NCI-H1417 (cell line): ENCODE measurements around the gene SLC6A13.
"Not testable (repeated sequence)": the region's sequence is repeated elsewhere in the genome, so short reads cannot be mapped to it uniquely, and the experiment has no call there.

Source experiments
- DNase-seq, 3 experiments: peaks; one replicate each; lab custom pipeline; 2025; lab: John Stamatoyannopoulos, UW

SLC6A13 gene

DNA sequence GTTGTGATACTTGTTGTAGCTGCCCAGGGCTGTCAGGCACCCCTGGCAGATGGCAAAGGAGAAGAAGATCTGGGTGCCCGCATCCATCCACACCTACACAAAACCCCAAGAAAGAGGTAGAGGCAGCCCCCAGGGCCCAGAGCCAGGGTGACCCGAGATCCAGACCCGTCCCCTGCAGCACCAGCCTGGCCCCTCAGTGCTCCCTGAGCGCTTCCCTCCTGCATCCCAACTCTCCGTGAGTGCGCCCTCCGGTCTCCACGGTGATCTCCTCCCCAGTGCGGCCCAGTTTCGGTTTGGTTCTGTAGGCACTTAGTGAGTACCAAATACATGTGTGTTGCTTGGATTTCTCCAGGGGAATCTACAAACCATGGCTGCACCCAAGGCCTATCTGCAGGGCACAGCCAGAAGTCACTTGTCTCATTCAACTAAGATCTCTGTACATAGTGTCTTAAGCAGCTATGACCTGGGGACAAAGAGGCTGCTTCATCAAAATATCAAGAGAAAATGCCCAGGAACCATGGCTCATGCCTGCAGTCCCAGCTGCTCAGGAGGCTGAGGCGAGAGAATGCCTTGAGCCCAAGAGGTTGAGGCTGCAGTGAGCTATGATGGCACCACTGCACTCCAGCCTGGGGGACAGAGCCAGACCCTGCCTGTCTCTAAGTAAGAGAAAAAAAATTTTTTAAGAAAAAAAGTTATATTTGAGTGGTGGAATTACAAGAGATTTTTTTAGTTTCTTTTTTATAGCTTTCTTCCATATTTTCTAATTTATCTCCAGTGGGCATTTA, 64.5 kb downstream of the SLC6A13 start:
- DNase-seq = no peak

GRCh38 chr12:197347-197746, 65.3 kb downstream of the SLC6A13 start:
- no peak for DNase-seq

GRCh38 chr12:196436-196835, 66.2 kb downstream of the SLC6A13 start:
- no peak for DNase-seq

GRCh38 chr12:195951-196350, 66.7 kb downstream of the SLC6A13 start:
- DNase-seq = no peak

DNA sequence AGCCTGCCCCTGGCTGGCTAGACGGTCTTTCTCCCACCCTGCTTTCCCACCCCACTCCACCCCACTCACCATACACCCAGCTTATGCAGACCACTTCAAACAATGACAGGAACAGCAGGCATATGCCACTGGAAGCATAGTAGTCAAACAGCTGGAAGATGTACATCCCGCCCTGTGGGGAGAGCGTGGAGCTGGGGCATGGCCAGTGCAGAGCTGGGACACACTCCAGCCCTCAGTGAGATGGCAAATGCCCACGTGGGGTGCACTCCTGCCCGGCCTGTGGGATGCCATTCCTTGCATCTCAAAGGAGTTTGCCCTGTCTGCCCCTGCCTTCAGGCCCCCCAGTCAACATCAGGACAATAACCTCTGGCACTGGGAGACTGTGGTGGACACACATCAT, 67.5 kb downstream of the SLC6A13 start:
- DNase-seq = no peak

GRCh38 chr12:194276-194675, 68.4 kb downstream of the SLC6A13 start:
- DNase-seq = no peak

DNA sequence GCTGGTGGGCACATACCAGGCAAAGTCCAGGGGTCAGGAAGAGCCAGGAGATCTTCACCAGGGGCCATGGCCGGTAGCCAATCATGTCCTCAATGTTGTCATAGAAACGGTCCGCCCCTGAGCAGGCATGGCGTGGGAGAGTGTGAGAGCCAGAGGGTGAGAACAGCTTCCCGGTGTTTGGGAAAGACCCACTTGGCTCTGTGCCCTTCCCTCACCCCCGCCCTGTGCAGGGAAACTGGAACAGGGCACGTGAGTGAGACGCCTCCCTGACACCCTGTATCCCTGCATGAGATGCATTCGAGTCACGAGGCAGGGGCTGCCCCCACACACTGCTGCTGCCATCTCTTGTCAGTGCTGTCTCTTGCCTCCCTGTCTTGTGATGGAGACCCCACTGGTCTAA, 69.4 kb downstream of the SLC6A13 start:
- peak in 1 of 3 experiments; percentile 51 for DNase-seq

DNA sequence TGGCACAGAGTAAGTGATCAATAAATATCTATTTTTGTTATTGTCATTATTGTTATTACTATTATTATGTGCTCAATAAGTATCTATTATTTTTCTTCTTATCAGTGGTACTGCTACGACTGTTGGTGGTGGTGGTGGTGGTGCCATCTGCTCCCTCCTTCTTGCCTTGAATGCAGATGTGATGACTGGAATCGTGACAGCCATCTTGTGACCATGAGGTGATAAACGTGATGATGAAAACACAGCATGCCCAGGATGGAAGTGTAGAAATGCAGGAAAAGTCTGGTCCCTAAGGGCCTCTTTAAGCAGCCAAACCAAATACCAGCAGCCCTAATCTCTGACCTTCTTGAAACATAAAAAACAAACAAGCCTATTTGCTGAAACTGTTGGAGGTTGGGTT, 71.1 kb downstream of the SLC6A13 start:
- DNase-seq = no peak

- DNase-seq = no peak
These were observed 71.8 kb downstream of the SLC6A13 start for GRCh38 chr12:190881-191280.

DNA sequence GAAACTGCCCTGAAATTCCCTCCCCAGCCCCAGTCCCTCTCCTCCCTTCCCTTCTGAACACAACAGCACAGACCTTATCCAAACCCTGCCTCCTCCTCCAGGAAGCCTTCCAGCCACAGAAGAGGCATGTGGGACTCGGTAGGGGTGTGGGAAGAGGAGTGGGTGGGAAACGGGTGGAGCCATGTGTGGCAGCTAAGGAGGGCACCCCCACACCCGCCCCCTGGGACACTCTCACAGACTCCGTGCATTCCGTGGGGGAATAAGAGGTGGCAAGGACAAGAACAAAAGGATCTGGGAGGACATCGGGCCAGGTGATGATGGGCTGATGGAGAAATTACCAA, 73.0 kb downstream of the SLC6A13 start:
- DNase-seq = no peak

- peak in 2 of 3 experiments; percentile 9 to 55 for DNase-seq
These were observed 73.6 kb downstream of the SLC6A13 start for GRCh38 chr12:188910-189621.

DNA sequence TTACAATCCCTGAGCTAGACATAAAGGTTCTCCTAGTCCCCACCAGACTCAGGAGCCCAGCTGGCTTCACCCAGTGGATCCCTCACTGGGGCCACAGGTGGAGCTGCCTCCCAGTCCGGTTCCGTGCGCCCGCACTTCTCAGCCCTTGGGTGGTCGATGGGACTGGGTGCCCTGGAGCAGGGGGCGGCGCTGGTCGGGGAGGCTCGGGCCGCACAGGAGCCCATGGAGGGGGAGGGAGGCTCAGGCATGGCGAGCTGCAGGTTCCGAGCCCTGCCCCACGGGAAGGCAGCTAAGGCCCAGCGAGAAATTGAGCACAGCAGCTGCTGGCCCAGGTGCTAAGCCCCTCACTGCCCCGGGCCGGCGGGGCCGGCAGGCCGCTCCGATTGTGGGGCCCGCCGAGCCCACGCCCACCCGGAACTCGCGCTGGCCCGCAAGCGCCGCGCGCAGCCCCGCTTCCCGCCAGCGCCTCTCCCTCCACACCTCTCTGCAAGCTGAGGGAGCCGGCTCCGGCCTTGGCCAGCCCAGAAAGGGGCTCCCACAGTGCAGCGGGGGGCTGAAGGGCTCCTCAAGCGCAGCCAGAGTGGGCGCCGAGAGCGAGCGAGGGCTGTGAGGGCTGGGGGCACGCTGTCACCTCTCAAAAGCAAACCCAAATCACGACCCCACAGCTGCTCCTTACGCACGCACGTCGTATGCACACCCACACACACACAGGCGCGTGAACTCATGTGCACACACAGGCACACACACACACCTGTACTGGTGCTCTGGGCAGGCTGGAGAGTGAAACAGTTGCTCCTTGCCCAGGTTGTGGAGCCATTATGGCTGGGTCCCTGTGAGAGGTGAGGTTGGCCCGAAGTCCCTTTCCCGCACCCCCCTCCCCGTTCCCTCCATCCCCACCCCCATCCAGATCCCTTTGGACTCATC, 74.4 kb downstream of the SLC6A13 start:
- DNase-seq = not testable (repeated sequence)

DNA sequence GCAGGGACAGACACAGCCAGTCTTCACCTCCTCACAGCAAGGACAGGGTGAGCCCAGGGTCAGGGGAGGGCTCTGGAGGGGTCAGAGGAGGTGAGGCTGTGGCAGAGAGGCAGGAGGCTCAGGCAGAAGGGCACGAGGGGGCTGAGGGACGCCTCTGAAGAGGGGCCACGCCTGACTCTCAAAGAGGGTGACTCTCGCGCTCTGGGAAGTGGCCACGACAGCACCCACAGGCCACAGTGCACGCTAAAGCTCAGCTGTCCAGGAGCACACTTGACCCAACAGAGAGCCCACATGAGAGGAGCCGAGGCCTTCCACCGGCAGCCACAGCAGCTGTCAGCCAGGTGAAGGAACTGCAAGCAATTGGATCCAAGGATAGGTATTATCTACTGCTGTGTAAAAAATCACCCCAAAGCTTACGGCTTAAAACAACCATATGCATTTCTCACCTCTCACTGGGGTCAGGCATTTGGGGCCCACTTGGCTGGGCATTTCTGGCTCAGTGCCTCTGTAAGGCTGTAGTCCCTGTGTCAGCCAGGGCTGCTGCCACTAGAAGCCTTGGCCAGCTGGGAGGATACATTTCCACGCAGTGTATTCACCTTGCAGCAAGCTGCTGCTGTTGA, 76.5 kb downstream of the SLC6A13 start:
- no peak for DNase-seq

GRCh38 chr12:185576-185955, 77.1 kb downstream of the SLC6A13 start:
- no peak for DNase-seq

GRCh38 chr12:184811-185575, 77.6 kb downstream of the SLC6A13 start:
- no peak for DNase-seq

DNA sequence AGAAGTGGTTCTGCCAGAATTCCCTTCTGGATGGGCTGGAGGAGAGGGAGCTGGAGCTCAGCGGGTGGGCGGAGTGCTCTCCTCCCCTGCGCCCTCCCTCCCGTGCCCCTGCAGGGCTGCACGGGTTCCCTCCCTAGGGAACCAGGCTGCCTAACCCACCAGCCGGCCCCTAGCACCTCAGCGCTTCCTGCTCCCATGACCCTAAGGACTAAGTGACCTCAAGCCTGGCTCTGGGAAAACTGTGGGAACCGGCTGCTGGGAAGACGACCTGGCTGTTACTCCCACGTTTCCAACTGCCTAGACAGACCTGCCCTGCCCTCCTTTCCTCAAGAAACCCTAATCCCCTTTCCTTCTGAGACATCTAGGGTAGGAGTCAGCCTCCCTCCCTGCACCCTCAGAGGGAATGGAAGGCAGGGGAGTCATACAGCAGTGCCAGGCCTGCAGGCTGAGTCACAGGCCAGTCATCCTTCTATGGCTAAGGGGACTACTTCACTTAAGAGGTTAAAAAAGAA, 80.2 kb downstream of the SLC6A13 start:
- no peak for DNase-seq

DNA sequence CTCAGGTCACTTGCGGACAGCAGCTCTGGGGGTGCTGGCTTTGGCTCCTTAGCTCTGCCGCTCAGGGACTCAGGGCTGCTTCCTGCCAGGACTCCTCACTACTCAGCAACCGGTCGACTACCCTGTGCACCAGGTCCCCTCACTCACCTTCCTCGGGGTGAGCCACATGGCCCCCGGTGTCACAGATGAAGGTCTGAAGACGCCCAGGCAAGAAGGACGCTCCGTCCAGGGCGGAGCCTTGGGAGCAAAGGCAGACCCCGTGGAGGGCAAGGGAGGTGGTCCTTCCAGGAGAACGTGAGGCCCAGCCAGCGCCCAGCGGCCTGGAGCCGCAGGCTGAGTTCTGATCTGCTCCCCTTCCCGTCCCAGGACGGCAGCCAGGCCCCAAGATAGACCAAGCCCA, 80.7 kb downstream of the SLC6A13 start:
- DNase-seq = no peak

- DNase-seq = no peak
These were observed 82.2 kb downstream of the SLC6A13 start for GRCh38 chr12:180445-180844.

GRCh38 chr12:179885-180284, 82.8 kb downstream of the SLC6A13 start:
- no peak for DNase-seq

DNA sequence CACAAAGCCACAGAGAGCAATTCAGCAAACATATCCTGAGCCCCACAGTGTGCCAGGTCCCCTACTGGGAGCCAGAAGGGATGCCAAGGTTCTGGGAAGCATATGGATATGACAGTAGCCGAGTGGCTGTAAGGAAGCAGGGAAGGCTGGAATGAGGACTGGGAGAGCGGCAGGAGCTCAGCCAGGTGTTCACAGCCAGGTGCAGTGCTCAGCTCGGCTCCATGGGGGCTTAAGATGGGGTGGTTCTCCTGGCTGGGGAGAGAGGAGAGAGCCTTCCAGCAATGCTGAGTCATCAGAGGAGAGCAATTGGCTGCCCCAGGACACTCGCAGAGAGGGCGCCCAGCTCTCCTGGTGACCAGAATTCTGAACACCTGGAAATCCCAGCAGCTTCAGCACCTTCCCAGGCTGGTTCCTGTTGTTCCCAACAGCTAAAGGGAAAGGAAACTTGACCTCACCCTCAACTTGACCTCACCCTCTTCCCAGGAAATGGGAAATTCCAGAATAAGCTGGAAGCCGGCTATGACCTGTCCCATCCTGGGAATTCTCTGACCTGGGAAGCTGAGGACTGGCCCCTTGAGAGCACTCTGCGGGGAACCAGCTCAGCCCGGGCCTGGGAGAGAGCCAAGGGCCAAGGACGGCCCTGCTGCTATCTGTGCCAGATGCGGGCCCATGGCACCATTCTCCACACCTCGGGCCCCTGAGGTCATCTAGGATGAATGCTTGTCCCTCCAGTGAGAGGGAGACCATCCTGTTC, 83.3 kb downstream of the SLC6A13 start:
- peak; percentile 20 to 61 (median 40) for DNase-seq

DNA sequence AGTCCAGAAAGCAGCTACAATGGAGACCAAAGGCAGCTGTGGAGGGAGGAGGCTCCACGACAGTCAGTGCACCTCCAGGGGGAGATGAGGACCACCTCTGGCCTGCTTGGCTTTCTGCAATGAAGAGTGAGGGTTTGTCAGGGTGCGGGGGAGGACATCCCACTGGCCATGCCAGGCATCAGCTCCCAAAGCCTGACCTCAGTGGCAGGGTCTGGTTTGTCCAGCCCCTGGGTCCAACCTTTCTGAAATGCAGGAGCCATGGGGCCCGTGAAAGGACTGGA, 83.9 kb downstream of the SLC6A13 start:
- peak in 1 of 3 experiments; percentile 49 for DNase-seq
